Adipose tissue (tissue), 3 donors: ENCODE measurements around the gene FAM72D. TPM values are rescaled to one million over a fixed set of nuclear protein-coding genes. Genes with fewer than 3 reads are reported as not detected.
"Not testable (repeated sequence)": the region's sequence is repeated elsewhere in the genome, so short reads cannot be mapped to it uniquely, and the experiment has no call there.

ENCODE experiments used
- H3K27ac ChIP-seq: one replicate; pipeline ENCODE4 v1.5.1; 2013; ENCODE audit warnings: low read depth, low read length
- WGBS, 3 donors: extraction: QIAGEN DNeasy Blood & Tissue Kit; methylation state at CpG; one replicate each; pipeline ENCODE4 v1.1.7; 2013; 5-methylcytosine and 5-hydroxymethylcytosine counted together
- polyA plus RNA-seq, 3 donors: library from polyadenylated mRNA; stranded (reverse); fragments of 200-250 nt; gene quantifications; one replicate each; pipeline ENCODE4 v1.2.3, GENCODE V29; 2013
- donor health status: healthy with polysubstance abuse.
- donor health status: Bipolar disorder and iron deficiency.
- donor health status: healthy.

The FAM72D gene
- polyA plus RNA-seq, 3 donors = 0.06 to 0.45 (median 0.07) TPM

DNA sequence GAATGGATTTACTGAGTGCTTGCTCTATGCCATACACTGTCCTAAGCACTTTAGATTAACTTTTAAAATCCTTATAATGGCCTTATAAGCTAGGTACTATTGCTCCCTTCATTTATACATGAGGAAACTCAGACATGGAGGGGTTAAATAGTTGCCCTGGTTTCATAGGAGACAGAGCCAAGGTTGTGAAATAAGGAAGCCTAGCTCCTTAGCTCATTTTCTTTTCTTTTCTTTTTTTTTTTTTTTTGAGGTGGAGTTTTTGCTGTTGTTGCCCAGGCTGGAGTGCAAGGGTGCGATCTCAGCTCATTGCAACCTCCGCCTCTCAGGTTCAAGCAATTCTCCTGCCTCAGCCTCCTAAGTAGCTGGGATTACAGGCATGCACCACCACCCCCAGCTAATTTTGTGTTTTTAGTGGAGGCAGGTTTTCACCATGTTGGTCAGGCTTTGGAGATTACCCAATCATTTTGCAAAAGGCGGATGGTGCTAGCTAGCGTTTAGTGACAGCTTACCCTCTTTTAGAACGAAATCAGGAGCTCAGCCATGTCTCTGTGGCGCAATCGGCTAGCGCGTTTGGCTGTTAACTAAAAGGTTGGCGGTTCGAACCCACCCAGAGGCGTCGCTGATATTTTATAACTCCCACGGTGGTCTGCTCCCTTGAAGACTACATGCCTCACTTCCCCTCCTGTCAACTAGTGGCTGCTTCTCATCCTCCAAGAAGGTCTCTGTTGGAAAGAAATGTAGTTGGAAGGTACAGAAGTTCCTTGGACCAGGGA, 33.1 kb downstream of the FAM72D start:
- H3K27ac ChIP-seq = not testable (repeated sequence)
- 27 to 71% (median 34%) methylated on average over 12 to 13 of the region's 14 CpGs for WGBS, 3 donors

GRCh38 chr1:145134476-145134875, 38.7 kb downstream of the FAM72D start:
- no CpG with 5 or more reads among the region's 1 CpG for WGBS, 3 donors
- not testable (repeated sequence) for H3K27ac ChIP-seq

DNA sequence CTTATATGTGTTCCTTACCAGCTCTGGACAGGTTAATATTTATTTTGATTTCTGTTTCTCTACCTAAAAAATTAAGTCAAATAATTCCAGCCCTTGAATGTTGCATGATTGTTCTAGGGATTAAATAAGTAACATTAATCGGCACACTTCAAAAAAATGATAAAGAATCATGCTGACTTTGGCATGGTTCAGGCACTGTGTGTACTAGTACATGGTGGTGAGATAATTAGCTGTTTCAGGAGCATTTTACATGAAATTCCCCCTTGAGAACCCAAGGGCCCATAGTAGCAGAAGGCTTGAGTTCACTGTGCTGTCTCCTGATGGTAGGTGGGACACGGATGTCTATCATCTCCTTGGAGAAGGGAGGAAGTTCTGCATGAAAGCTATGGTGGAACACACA, 44.8 kb downstream of the FAM72D start:
- 90% methylated on average over 1 of the region's 2 CpGs; no CpG with 5 or more reads in 2 of the 3 donors for WGBS, 3 donors
- H3K27ac ChIP-seq = not testable (repeated sequence)

GRCh38 chr1:145144264-145144913, 48.6 kb downstream of the FAM72D start:
- H3K27ac ChIP-seq = not testable (repeated sequence)
- 0 to 43% (median 8%) methylated on average over 1 of the region's 3 CpGs for WGBS, 3 donors

DNA sequence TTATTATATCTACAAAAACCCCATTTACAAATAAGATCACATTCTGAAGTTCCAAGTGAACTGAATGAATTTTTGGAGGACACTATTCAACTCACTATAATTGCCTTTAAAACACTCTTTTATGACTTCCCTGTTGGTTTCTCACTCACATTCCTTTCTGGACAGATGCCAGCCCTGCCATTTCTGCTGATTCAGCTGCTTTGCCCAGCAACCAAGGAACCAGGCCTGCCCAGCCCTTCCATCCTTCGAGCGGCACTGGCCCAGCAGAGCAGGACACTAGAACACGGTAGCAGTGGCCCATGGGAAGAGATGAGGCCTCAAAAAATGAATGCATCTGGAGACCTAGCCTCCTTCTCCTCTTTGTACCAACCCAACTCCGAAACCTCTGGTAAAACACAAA, 50.5 kb downstream of the FAM72D start:
- H3K27ac ChIP-seq = not testable (repeated sequence)
- WGBS, 3 donors = 88 to 97% (median 89%) methylated on average over 3 of the region's 4 CpGs

DNA sequence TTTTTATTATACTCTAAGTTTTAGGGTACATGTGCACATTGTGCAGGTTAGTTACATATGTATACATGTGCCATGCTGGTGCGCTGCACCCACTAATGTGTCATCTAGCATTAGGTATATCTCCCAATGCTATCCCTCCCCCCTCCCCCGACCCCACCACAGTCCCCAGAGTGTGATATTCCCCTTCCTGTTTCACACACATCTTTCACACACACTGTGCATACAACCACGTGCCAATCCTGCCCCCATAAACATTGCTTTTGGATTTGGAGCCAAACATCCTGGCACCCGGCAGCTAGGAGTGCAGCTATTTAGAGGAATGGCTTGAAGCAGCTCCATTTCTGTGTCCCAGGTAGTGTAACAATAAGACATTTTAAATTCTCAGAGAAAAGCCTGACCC, 51.4 kb downstream of the FAM72D start:
- 48 to 75% (median 62%) methylated on average over 2 of the region's 4 CpGs for WGBS, 3 donors
- H3K27ac ChIP-seq = not testable (repeated sequence)

DNA sequence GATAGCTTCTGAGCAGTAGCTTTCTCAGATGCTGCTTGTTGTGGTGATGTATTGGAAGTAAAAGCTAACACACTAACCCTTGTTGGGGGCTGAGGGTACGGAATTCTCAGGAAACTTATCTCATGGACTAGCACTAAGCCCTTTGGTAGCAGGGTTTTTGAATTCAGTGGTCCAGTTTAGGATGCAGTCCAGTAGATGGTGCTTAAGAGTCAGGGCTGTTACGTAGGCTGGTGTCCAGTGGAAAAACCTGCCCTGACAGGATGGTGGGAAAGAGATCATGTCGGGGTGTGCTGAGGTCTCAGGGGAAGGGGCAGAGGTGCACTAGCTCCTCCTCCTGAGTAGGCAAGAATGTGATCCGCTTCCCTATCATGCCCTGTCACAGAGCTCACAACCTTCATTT, 59.6 kb downstream of the FAM72D start:
- H3K27ac ChIP-seq = not testable (repeated sequence)
- WGBS, 3 donors = no CpG with 5 or more reads among the region's 4 CpGs

- WGBS, 3 donors = 36 to 46% (median 41%) methylated on average over 3 to 5 of the region's 5 CpGs
- not testable (repeated sequence) for H3K27ac ChIP-seq
These were observed 60.1 kb downstream of the FAM72D start for GRCh38 chr1:145155873-145156272.

DNA sequence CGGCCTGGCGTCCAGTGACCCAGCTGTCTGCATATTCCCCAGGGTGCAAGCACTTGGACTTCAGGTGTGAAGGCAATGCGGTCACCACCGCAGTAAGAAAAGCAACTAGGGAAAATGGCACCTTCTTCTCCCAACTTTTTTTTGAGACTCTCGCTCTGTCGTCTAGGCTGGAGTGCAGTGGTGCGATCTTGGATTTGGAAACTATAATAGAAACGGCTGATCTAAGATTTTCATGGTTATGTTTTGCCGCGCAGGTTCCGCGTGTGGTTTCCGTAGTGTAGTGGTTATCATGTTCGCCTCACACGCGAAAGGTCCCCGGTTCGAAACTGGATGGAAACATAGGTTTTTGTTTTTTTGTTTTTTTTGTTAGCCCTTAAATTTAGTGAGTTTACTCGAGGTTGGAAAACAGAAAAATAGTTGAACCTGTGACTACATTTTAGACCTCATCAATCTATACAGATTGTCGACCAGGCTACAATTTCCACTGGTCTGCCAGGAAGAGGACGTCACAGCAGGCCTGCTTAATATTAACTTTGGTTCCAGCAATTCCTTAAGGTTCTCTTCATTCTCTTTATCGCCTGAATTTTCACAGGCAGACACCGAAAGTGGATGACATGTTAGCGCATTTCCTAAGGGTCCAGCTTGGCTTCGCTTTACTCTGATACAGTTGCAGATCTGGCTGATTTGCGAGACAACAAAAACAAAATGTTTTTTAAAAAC, 61.3 kb downstream of the FAM72D start:
- not testable (repeated sequence) for H3K27ac ChIP-seq
- 3 to 35% (median 7%) methylated on average over 18 to 20 of the region's 26 CpGs for WGBS, 3 donors

GRCh38 chr1:145157715-145158114, 61.9 kb downstream of the FAM72D start:
- H3K27ac ChIP-seq = not testable (repeated sequence)
- WGBS, 3 donors = no CpG with 5 or more reads among the region's 14 CpGs

GRCh38 chr1:145161046-145161752, 65.4 kb downstream of the FAM72D start:
- not testable (repeated sequence) for H3K27ac ChIP-seq
- WGBS, 3 donors = 0 to 14% (median 0%) methylated on average over 1 to 3 of the region's 26 CpGs

Other genes starting within 250 kb of the FAM72D start
- 10 to 100 TPM in 1 of 3 donors, 1 to 10 TPM in 2; 2.9 to 15.5 (median 9.0) TPM for gene SRGAP2B, start 646 bp upstream of the FAM72D start, polyA plus RNA-seq
- not detected for gene PPIAL4D, start 146.2 kb downstream of the FAM72D start, polyA plus RNA-seq